Measurements from ENCODE around the gene NRG3. TPM values are rescaled to one million over a fixed set of nuclear protein-coding genes. Genes with fewer than 3 reads are reported as not detected.

NRG3 gene
- total RNA-seq, 2 experiments from 2014 or later: not detected

GRCh38 chr10:82916941-82917340, 1041.9 kb downstream of the NRG3 start:
- Histone ChIP-seq H3K79me2 (ENCODE audit: insufficient read depth, low read depth, low read length) (no peaks in the 10 kb centered on the region), H3K4me2 (ENCODE audit: low read length) (no peak overlapping the region), H3K4me1 (ENCODE audit: insufficient read depth, low read length, poor library complexity, severe bottlenecking) (no peaks in the 10 kb centered on the region), H3K4me3 (ENCODE audit: low read depth, low read length, poor library complexity, severe bottlenecking) (no peak overlapping the region), H3K36me3 (ENCODE audit: insufficient read depth, low read length) (no peaks in the 10 kb centered on the region), H4K20me1 (ENCODE audit: insufficient read depth, low read length) (no peaks in the 10 kb centered on the region), H3K9me2 (ENCODE audit: insufficient read depth, low read length) (no peaks in the 10 kb centered on the region), H2AFZ (ENCODE audit: low read length) (no peak overlapping the region), H3K27ac (ENCODE audit: low read depth, low read length, poor library complexity, severe bottlenecking) (no peak overlapping the region), H3K9me3 (ENCODE audit: low read length) (no peaks in the 10 kb centered on the region)
- BruUV-seq (replicated peaks): no TSS peak
- TF ChIP-seq CTCF (conservative IDR thresholded peaks at IDR 0.05; ENCODE audit: low read length) (no peak), EZH2phosphoT487 (IDR thresholded peaks at IDR 0.05; ENCODE audit: borderline replicate concordance, low read depth, low read length) (no peak)
- no peak for DNase-seq (ENCODE audit: low spot score)
- intact Hi-C loops (cut with micrococcal nuclease; ENCODE audit: unreplicated experiment): no loop called here
- POLR2A ChIA-PET: no interaction called here
- CTCF ChIA-PET (ENCODE audit: unreplicated experiment): no interaction called here

- DNase-seq (ENCODE audit: low spot score): no peak
- Histone ChIP-seq H3K4me3 (ENCODE audit: low read depth, low read length, poor library complexity, severe bottlenecking) (no peak overlapping the region), H4K20me1 (ENCODE audit: insufficient read depth, low read length) (no peaks in the 10 kb centered on the region), H2AFZ (ENCODE audit: low read length) (no peak overlapping the region), H3K9me2 (ENCODE audit: insufficient read depth, low read length) (no peaks in the 10 kb centered on the region), H3K36me3 (ENCODE audit: insufficient read depth, low read length) (no peaks in the 10 kb centered on the region), H3K79me2 (ENCODE audit: insufficient read depth, low read depth, low read length) (no peaks in the 10 kb centered on the region), H3K27ac (ENCODE audit: low read depth, low read length, poor library complexity, severe bottlenecking) (no peak overlapping the region), H3K4me1 (ENCODE audit: insufficient read depth, low read length, poor library complexity, severe bottlenecking) (no peaks in the 10 kb centered on the region), H3K9me3 (ENCODE audit: low read length) (no peaks in the 10 kb centered on the region), H3K4me2 (ENCODE audit: low read length) (no peak overlapping the region)
- POLR2A ChIA-PET: no interaction called here
- CTCF ChIA-PET (ENCODE audit: unreplicated experiment): no interaction called here
- intact Hi-C loops (cut with micrococcal nuclease; ENCODE audit: unreplicated experiment): no loop called here
- no peak for TF ChIP-seq CTCF (conservative IDR thresholded peaks at IDR 0.05; ENCODE audit: low read length)
- no peak for TF ChIP-seq EZH2phosphoT487 (IDR thresholded peaks at IDR 0.05; ENCODE audit: borderline replicate concordance, low read depth, low read length)
- no TSS peak for BruUV-seq (replicated peaks)
These were observed 1043.0 kb downstream of the NRG3 start for GRCh38 chr10:82918022-82918421.

GRCh38 chr10:82922046-82922445, 1047.1 kb downstream of the NRG3 start:
- BruUV-seq (replicated peaks): no TSS peak
- H3K4me2 ChIP-seq (ENCODE audit: low read length): no peak overlapping the region
- CTCF ChIA-PET (ENCODE audit: unreplicated experiment): no interaction called here
- H3K9me2 ChIP-seq (ENCODE audit: insufficient read depth, low read length): no peaks in the 10 kb centered on the region
- intact Hi-C loops (cut with micrococcal nuclease; ENCODE audit: unreplicated experiment): no loop called here
- H3K4me1 ChIP-seq (ENCODE audit: insufficient read depth, low read length, poor library complexity, severe bottlenecking): no peaks in the 10 kb centered on the region
- no peak overlapping the region for H2AFZ ChIP-seq (ENCODE audit: low read length)
- H3K79me2 ChIP-seq (ENCODE audit: insufficient read depth, low read depth, low read length): no peaks in the 10 kb centered on the region
- TF ChIP-seq EZH2phosphoT487 (IDR thresholded peaks at IDR 0.05; ENCODE audit: borderline replicate concordance, low read depth, low read length) (no peak), CTCF (conservative IDR thresholded peaks at IDR 0.05; ENCODE audit: low read length) (no peak)
- H3K27ac ChIP-seq (ENCODE audit: low read depth, low read length, poor library complexity, severe bottlenecking): no peak overlapping the region
- no peaks in the 10 kb centered on the region for H4K20me1 ChIP-seq (ENCODE audit: insufficient read depth, low read length)
- no peaks in the 10 kb centered on the region for H3K9me3 ChIP-seq (ENCODE audit: low read length)
- POLR2A ChIA-PET: interaction anchor here (0.7 kb wide), 1 partner anchor 1071 kb away, joined by 3 read pairs; no protein-coding TSS in a partner anchor
- no peaks in the 10 kb centered on the region for H3K36me3 ChIP-seq (ENCODE audit: insufficient read depth, low read length)
- DNase-seq (ENCODE audit: low spot score): no peak
- H3K4me3 ChIP-seq (ENCODE audit: low read depth, low read length, poor library complexity, severe bottlenecking): no peak overlapping the region
